ENCODE measurements around the gene SLC25A47. TPM values are rescaled to one million over a fixed set of nuclear protein-coding genes. Genes with fewer than 3 reads are reported as not detected.

Gene SLC25A47
- total and polyA plus RNA-seq, 8 donors, result 0.73 TPM; not detected in 7

GRCh38 chr14:100288382-100289185 lies 34.6 kb upstream of the SLC25A47 start:
- no peak for DNase-seq
- Histone ChIP-seq H3K4me1 (peaks cover 11 to 31% (median 23%) of the 10 kb centered on the region in 4 donors), H3K4me3 (no peak overlapping the region), H3K36me3 (peaks cover 17 to 34% (median 28%) of the 10 kb centered on the region in 4 donors), H3K9me3 (no peaks in the 10 kb centered on the region), H3K27ac (no peak overlapping the region), H3K27me3 (no peaks in the 10 kb centered on the region)
- intact Hi-C loops (cut with DNase I; ENCODE audit: low total_unique reads), result loop anchor here (10.0 kb wide), 1 partner anchor 86 kb away; the partner anchor contains the start of gene WDR25
- TF ChIP-seq POLR2AphosphoS5 (IDR thresholded peaks at IDR 0.05) (no peak), POLR2A (IDR thresholded peaks at IDR 0.05) (no peak), CTCF (IDR thresholded peaks at IDR 0.05) (no peak)
- whole genome bisulfite sequencing, 5 donors, result 79 to 85% (median 81%) methylated on average over 12 of the region's 12 CpGs

- no peaks in the 10 kb centered on the region for H3K9me3 ChIP-seq
- intact Hi-C loops (cut with DNase I; ENCODE audit: low total_unique reads), result loop anchor here (10.0 kb wide), 1 partner anchor 85 kb away; the partner anchor contains the start of gene WDR25
- WGBS, 5 donors, result 74 to 84% (median 80%) methylated on average over 9 of the region's 9 CpGs
- peaks cover 6 to 30% (median 14%) of the 10 kb centered on the region in 4 donors for H3K4me1 ChIP-seq
- no peak overlapping the region for H3K27ac ChIP-seq
- TF ChIP-seq EP300 (IDR thresholded peaks at IDR 0.05), result no peak
- no peak for TF ChIP-seq POLR2AphosphoS5 (IDR thresholded peaks at IDR 0.05)
- TF ChIP-seq CTCF (IDR thresholded peaks at IDR 0.05), result no peak
- no peak for TF ChIP-seq POLR2A (IDR thresholded peaks at IDR 0.05)
- H3K4me3 ChIP-seq, result no peak overlapping the region
- H3K36me3 ChIP-seq, result peaks cover 17 to 34% (median 28%) of the 10 kb centered on the region in 4 donors
- H3K27me3 ChIP-seq, result no peaks in the 10 kb centered on the region
- no peak for DNase-seq
Observed at GRCh38 chr14:100289916-100290606, 33.1 kb upstream of the SLC25A47 start.

- Histone ChIP-seq H3K4me1 (peaks cover 2 to 28% (median 12%) of the 10 kb centered on the region in 4 donors), H3K4me3 (no peak overlapping the region), H3K9me3 (no peaks in the 10 kb centered on the region), H3K27me3 (no peaks in the 10 kb centered on the region), H3K36me3 (peaks cover 17 to 34% (median 28%) of the 10 kb centered on the region in 4 donors), H3K27ac (no peak overlapping the region)
- TF ChIP-seq CTCF (IDR thresholded peaks at IDR 0.05) (no peak), EP300 (IDR thresholded peaks at IDR 0.05) (no peak)
- intact Hi-C loops (cut with DNase I; ENCODE audit: low total_unique reads), result no loop called here
- 81 to 88% (median 86%) methylated on average over 6 to 12 of the region's 12 CpGs for WGBS, 5 donors
- DNase-seq, result no peak
Observed at GRCh38 chr14:100290607-100291304, 32.4 kb upstream of the SLC25A47 start.

Data from stomach (tissue), 9 donors.